ENCODE measurements around the gene RAD23A.

Gene RAD23A

DNA sequence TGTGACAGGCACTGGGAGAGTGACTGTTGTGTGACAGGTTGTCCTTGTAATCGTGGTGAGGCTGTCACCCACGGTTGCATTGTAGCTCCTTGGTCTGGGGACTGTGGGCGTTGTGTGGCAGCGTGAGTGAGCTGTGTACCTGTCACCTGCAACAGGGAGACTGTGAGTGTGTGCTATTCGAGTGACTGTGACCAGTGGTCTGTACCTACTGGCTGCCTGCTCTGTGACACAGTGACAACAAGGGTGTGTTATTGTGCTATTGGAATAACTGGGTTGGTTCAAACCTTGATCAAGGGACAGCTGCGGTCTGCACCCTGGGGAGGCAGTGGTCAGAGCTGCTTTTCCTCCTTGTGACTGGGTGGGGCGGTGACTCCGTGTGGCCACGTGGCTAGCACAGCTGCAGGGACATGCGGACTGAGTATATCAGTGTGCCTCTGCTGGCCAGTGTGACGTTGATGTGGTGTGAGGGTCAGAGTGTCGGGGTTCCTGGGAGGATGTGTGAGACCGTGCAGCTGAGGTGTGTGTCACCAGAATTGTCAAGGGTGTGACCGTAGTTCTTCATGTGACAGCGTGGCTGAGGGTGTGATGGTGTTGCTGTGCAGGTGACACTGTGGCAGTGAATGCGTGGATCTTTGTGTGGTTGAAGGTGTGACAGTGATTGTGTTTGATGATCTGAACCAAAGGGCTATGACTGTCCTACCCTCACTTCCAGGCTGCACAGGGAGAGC is 39.6 kb downstream of the RAD23A start:
- peak in 1 of 5 experiments; percentile 74 for DNase-seq

GRCh38 chr19:12986726-12987125 is 41.1 kb downstream of the RAD23A start:
- no peak for DNase-seq

DNA sequence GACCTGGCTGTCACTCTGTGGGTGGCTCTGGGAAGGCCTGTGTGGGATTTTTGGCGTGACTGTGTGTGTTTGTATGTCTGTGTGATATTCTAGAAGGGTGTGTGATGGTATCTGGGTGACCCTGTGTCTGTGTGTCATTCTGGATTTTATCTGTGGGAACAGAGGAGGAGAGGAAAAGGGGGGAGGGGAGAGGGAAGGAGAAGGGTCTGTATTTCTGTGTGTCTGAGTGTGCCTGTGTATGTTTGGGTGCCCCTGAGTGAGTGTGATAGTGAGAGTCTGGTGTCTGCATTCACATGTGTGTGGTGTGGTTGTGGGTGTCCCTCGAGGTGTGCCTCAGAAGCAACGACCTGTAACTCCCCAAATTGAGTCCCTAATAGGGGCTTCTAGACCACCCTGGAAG is 41.5 kb downstream of the RAD23A start:
- DNase-seq: no peak

DNA sequence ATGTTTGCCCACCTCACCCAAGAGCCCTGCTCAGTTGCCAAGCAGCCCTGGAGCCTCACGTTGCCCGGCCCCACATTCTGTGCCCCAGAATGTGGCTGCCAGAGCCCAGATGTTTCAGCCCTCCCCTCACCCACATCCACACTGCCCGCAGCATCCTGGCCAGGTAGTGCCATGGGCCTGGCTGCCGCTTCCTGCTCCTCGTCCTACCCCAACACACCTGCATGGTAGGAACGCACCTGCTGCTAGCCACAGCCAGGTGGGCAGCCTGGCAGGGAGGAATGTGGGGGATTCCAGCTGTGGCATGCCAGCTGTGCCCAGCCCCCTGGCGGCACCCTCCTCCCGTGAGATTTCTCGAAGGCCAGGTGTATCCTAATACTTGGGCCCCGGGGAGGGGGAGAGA is 42.1 kb downstream of the RAD23A start:
- DNase-seq: no peak

DNA sequence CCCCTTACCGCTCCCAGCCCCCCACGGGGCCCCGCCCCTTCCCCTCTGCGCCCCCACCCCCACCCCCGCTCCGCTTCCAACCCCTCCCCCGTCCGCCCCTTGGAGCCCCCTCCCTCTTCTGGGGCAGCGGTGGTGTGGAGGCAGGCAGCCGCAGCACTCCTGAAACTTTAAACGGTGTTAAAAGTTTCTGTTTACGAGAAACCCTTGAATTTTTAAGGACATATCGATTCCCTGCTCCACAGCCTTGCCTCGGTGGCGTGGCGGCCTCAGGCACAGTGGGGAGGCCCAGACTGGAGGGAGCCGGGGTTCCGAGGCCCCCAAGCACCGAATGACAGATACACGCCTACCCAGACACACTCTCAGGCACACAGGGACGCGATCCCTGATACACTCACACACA is 44.8 kb downstream of the RAD23A start:
- DNase-seq: no peak

DNA sequence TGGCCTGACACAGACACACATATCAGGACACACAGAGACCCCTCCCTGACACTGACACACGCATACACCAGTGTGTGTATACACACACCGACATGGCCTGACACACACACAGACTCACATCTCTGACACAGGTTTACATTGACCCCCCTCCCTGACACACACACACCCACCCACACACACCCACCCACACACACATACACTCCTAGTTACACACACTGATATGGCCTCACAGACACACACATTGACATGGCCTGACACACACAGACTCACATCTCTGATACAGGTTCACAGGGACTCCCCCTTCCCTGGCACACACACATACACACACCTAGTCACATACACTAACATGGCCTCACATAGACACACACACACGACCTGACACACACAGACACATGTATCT is 45.2 kb downstream of the RAD23A start:
- DNase-seq: no peak

- no peak for DNase-seq
Measured at GRCh38 chr19:12991296-12991695, 45.6 kb downstream of the RAD23A start.

- DNase-seq: no peak
Measured at GRCh38 chr19:12992729-12993128, 47.1 kb downstream of the RAD23A start.

- no peak for DNase-seq
Measured at GRCh38 chr19:12993562-12993961, 47.9 kb downstream of the RAD23A start.

DNA sequence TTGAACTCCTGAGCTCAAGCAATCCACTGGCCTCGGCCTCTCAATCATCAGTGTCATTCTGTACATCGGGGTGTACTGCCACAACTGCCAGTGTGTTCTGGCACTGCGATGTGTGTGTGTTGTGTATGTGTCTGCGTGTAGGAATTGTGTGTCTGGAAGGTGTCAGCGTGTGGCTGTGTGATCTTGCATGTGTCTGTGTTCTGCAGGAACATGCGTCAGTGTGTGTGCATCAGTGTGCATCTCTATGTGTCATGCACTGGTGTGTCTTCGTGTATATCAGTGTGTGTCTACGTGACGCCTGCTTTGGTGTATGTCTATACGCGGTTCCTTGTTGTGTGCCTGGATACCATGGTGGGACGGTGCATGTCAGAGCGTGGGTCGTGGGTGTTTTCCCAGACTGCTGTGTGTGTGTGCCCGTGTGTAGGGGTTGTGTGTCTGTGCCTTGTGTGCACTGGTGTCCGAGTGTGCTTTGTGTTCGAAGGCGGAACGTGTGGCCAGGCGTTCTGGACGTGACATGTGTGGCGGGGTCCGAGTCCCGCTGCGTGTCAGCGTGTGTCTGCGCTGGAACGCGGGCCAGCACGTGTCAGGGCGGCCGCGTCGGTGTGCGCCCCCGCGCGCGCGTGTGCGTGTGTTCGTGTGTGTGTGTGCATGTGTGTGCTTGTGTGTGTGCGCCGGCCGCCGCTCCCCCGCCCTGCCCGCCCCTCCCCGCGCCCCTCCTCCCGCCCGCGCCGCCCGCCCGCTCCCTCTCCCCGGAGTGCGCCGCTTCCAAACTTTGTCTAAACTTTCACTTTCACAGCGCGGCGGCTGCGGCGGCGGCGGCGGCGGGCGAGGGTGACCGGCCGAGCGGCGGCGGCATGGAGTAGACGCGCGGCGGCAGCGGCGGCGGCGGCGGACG is 49.3 kb downstream of the RAD23A start, which contains the start of gene NFIX:
Gene NFIX (plus strand): TSS at position 775 of the 895 bp plus-strand sequence. CDS start 363 bp downstream, outside the sequence.
- peak; percentile 28 to 46 (median 36) for DNase-seq

- DNase-seq: no peak
Measured at GRCh38 chr19:12995596-12996405, 50.1 kb downstream of the RAD23A start.

- DNase-seq: no peak
Measured at GRCh38 chr19:12996406-12997094, 50.9 kb downstream of the RAD23A start.

GRCh38 chr19:12997179-12997966 is 51.7 kb downstream of the RAD23A start:
- DNase-seq: no peak

DNA sequence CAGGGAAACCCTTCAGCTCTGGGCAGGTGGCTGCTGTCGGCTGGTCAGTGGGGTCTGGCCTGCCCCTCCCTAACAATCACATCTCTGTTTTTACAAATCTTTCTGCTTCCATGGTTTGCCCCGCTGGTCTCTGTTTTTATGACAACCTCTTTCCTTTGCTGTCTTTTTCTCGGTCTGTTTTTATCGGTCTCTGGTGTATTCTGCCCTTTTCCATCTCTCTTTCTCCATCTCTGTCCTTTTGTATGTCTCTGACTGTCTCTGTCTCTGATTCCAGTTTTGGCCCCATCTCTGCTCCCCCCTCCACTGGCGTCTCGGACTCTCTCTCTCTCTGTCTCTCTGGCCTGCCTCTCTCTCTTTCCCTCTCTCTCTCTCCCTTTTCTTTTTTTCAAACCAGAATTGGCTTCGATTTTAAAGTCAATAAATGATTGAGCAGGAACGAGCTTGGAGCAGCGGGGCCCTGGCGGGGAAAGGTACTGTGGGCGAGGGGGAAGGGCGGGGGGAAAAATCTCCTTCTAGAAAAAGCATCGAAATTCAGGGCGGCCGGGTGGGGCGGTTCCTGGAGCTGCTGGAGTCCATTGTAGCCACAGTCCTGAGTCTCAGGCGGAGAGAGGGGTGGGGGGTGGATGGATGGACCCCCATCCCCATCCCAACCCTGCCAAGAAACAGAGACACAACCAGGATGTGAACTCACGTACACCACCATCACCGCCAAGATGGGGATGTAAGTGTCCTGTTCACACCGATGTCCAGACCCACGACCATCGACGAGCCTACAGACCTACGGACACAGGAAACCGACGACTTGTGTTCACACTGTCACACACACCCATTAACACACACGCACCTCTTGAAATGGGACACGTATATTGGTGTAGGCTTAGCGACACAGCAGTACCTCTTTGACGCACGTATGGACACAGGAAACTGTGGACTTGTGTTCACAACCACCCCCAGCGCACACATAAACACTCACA is 52.6 kb downstream of the RAD23A start:
- no peak for DNase-seq

- DNase-seq: no peak
Measured at GRCh38 chr19:13001166-13001501, 55.5 kb downstream of the RAD23A start.

DNA sequence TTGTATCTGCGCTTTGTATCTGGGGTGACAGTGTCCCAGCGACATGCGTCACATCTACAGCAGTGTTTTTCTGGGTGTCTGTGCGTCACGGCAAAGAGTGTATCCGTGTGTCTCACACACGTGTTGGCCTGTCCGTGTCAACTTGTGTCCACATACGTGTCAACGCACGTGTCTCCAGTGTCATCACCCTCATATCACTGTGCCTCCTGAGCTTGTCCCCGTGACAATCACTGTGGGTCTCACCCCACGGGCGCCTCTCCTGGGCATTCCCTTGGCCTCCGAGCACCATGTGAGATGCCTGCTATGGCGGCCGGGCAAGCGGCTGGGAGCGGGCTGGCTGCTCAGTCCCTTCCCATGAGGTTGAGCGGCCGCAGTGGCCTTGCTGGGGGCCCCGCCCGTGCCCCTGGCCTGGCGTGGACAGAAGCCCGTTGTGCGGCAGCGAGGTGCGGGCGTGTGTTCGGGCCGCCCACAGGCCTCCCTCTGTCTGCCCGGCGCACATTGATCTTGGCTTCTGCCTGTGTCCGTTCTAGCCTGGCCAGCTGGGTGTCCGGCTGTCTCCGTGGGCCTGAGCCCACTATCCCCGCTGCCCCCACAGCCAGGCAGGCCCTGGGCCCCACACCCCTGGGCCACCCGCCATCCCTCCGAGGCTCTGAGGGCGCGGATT is 56.0 kb downstream of the RAD23A start:
- no peak for DNase-seq

GRCh38 chr19:13002166-13002898 is 56.7 kb downstream of the RAD23A start:
- DNase-seq: no peak

GRCh38 chr19:13003081-13003480 is 57.4 kb downstream of the RAD23A start:
- DNase-seq: no peak

Measured in T-helper 2 cell (primary cell).